ENCODE results near the gene RPS6KA2.
"Not testable (repeated sequence)": the region's sequence is repeated elsewhere in the genome, so short reads cannot be mapped to it uniquely, and the experiment has no call there.

Gene RPS6KA2

GRCh38 chr6:166595061-166595780, 31.8 kb downstream of the RPS6KA2 start:
- no peak for DNase-seq (ENCODE audit: low read depth in 3 of 3, low spot score in 1 of 3)

DNA sequence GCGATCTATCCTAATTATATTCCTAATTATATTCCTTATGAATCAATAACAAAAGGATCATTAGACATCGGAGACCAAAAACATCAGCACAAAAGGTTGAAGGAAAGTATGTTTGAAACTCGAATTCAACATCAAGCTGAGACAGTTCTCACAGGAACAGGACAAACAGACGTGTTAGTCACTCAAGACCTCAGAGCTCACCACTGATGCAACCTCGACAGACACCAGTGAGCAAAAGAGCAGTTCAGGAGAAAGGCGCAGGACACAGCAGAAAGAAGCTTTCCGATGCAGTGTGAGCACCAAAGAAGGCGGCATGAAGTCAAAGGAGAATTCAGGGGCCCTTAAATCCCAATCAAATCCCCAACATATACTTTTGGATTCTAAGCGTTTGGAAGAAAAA, 34.2 kb downstream of the RPS6KA2 start:
- no peak for DNase-seq (ENCODE audit: low read depth in 3 of 3, low spot score in 1 of 3)

GRCh38 chr6:166591961-166592520, 35.0 kb downstream of the RPS6KA2 start:
- no peak for DNase-seq (ENCODE audit: low read depth in 3 of 3, low spot score in 1 of 3)

- DNase-seq (ENCODE audit: low read depth in 3 of 3, low spot score in 1 of 3) = no peak
Observed at GRCh38 chr6:166591026-166591425, 36.0 kb downstream of the RPS6KA2 start.

DNA sequence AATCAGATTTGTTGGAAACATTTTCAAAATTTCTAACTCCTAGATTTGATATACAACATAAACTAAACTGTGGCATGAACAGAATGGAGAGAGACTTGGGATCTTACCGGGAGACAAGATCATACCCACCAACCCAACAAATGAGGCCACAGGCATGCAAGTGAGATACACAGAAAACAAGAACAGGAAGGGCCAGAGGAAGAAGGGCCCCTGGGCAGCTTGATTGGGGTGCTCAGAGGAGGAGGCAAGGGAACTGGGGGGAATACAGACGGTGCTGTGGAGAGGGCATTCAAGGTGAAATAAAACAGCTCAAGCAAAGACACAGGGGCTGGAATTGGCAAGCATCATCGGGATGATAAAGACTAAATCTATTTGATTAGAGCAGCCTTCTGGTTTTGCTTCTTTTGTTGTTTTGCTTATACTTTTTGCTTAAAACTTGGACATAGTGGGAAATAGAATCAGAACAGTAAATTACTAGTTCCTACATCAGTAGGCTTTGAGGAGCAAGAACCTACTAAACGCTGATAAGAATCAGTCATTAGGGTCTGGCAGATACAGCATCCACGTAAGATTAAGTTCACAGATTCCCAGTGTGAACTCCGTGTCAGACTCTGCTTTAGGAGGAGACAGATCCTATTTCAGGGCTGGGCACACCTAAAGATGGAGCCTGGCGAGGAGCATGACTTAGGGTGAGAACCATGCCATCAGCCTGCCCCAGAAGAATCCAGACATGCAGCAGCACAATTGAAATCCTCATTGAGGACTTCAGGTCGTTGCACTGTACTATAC, 37.1 kb downstream of the RPS6KA2 start:
- DNase-seq (ENCODE audit: low read depth in 3 of 3, low spot score in 1 of 3) = no peak

- no peak for DNase-seq (ENCODE audit: low read depth in 3 of 3, low spot score in 1 of 3)
Observed at GRCh38 chr6:166589337-166589731, 37.7 kb downstream of the RPS6KA2 start.

- DNase-seq (ENCODE audit: low read depth in 3 of 3, low spot score in 1 of 3) = no peak
Observed at GRCh38 chr6:166588691-166589336, 38.2 kb downstream of the RPS6KA2 start.

DNA sequence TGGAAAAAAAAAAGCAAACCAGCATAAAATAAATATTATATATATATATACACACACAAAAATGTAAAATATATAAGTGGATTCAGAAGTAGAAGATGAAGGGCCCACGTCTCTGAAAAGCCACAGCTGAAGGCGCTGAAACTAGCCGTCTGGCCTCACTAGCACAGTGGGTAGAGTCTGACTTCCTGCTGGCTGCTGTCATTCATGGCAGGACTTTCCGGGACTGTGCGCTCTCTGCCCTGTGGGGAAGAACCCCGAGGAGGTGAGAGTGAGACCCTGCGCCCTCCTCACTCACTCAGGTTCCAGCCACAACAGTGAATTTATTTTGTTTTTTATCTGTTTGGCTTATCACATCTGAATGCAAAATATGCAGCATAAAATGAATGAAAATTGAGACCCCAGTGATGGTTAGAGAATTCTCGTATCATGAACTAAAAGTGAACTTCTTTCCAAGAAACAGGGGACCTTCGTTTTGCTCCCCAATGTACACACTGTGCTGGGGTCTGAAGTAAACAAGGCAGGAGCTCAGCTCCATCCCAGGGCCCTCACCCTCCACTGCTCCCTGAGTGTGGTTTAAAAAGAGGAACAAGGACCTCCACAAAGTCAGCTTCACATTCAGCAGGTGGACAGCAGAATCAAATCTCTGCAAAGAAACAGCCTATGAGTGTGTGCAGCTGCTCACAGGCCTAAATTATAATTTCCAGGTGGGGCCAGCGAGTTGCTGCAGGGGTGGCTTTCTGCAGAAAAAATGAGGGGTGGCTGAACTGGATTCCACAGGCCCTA, 39.2 kb downstream of the RPS6KA2 start:
- no peak for DNase-seq (ENCODE audit: low read depth in 3 of 3, low spot score in 1 of 3)

- DNase-seq (ENCODE audit: low read depth in 3 of 3, low spot score in 1 of 3) = peak in 1 of 3 donors; percentile 9
Observed at GRCh38 chr6:166586424-166587156, 40.5 kb downstream of the RPS6KA2 start, which contains the start of gene RAMACL. Gene RAMACL, minus strand, starts transcription at chr6:166586678. Its CDS starts 201 bp downstream, at chr6:166586477.

- no peak for DNase-seq (ENCODE audit: low read depth in 3 of 3, low spot score in 1 of 3)
Observed at GRCh38 chr6:166584853-166585429, 42.1 kb downstream of the RPS6KA2 start.

DNA sequence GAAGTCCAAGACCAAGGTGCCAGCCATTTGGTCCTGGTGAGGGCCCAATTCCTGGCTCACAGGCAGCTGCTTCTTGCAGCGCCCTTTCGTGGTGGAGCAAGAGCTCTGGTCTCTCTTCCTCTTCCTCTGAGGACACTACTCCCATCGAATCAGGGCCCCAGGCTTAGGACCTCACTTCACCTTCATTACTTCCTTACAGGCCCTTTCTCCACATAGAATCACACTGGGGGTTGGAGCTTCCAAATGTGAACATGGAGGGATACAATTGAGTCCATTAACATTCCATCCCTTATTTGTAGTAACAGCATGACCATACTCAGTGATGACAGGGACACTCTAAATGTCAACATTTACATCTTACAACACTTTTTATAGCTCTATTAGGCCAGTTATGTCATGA, 42.9 kb downstream of the RPS6KA2 start:
- DNase-seq (ENCODE audit: low read depth in 3 of 3, low spot score in 1 of 3) = no peak

DNA sequence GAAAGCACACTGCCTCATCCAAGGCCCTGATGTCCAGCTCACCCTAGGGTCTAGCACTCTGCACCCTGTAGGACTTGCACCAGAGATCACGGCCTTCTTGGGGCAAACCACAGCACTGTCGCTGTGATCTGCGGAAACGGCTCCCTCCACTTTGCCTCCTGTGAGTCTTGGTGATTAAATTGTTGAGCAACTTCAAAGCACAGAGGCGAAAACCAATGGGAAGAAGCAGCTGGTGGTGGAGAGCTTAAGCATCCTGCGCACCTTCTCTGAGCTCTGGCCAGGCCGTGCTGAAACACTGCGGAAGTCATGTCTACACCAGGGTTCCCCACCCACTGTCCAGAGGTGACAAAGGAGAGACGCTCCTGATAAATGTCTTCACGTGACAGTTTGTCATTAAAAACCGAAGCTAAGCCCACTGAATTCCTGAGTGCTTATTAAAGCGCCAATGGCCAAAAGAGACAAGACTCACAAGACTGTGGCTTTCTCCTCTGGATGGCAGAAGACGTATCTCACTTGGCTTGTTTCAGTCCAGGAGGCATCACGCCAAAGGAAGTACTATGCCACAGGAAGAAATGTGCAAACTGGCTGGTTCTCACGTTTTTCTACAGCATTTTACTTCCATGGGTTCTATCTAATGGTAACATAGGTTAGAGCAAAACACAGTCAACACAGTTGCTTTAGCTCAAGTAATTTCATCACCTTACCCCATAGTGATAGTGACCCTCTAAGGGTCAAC, 43.7 kb downstream of the RPS6KA2 start:
- no peak for DNase-seq (ENCODE audit: low read depth in 3 of 3, low spot score in 1 of 3)

GRCh38 chr6:166582258-166582657, 44.8 kb downstream of the RPS6KA2 start:
- DNase-seq (ENCODE audit: low read depth in 3 of 3, low spot score in 1 of 3) = no peak

- DNase-seq (ENCODE audit: low read depth in 3 of 3, low spot score in 1 of 3) = not testable (repeated sequence)
Observed at GRCh38 chr6:166581801-166582200, 45.2 kb downstream of the RPS6KA2 start.

GRCh38 chr6:166581091-166581511, 46.0 kb downstream of the RPS6KA2 start:
- DNase-seq (ENCODE audit: low read depth in 3 of 3, low spot score in 1 of 3) = no peak

GRCh38 chr6:166580076-166581050, 46.7 kb downstream of the RPS6KA2 start:
- DNase-seq (ENCODE audit: low read depth in 3 of 3, low spot score in 1 of 3) = no peak

DNA sequence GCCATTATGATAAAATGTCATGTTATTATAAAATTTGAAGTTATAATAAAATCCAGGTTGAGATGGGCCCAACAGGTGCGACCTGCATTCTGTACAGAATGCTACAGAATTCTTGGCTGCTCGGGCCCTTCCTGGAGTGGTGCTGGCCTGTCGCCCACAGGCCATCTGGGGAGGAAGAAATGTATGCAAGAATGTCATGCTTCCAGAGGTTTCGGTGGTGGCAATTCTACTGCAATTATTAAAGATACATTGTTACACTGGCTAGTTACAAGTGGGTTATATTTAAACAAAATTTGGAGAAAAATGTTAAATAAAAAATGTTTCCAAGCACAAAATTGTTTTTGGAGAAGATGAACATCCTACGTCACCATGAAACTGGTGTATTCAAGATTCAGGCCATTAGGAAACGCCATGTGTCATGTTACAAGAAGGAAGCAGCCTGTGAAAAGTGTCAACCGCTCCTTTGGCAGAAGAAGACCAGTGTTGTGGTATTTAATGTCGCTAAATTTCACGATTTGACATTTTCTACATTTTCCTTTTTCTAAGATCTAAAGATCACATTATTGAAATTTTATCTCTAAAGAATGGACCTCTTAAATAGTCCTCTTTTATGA, 47.7 kb downstream of the RPS6KA2 start:
- no peak for DNase-seq (ENCODE audit: low read depth in 3 of 3, low spot score in 1 of 3)

Measured in stimulated activated CD4-positive, alpha-beta T cell treated with anti-CD3 and anti-CD28 coated beads, TNF-alpha, amount 100 ng/mL, for 1 hour (primary cell).